AG08396 (cell line): ENCODE results near the gene PGAM5.
"Not testable (repeated sequence)": the region's sequence is repeated elsewhere in the genome, so short reads cannot be mapped to it uniquely, and the experiment has no call there.

ENCODE experiments used
- DNase-seq: peaks from one replicate; pipeline ENCODE4 v3.0.0; 2012; ENCODE audit warnings: low spot score, mixed read lengths

Gene PGAM5

GRCh38 chr12:132689227-132689626, 21.4 kb upstream of the PGAM5 start:
- DNase-seq, result no peak

- DNase-seq, result no peak
Measured at GRCh38 chr12:132690112-132690511, 20.5 kb upstream of the PGAM5 start.

- not testable (repeated sequence) for DNase-seq
Measured at GRCh38 chr12:132692030-132692429, 18.6 kb upstream of the PGAM5 start.

GRCh38 chr12:132694888-132695287, 15.8 kb upstream of the PGAM5 start:
- not testable (repeated sequence) for DNase-seq

- no peak for DNase-seq
Measured at GRCh38 chr12:132695431-132695830, 15.2 kb upstream of the PGAM5 start.

GRCh38 chr12:132698341-132698740, 12.3 kb upstream of the PGAM5 start:
- DNase-seq, result no peak

GRCh38 chr12:132700212-132700822, 10.3 kb upstream of the PGAM5 start:
- DNase-seq, result no peak

- DNase-seq, result no peak
Measured at GRCh38 chr12:132702640-132703039, 8.0 kb upstream of the PGAM5 start.

GRCh38 chr12:132703641-132704040, 7.0 kb upstream of the PGAM5 start:
- no peak for DNase-seq

GRCh38 chr12:132707241-132707640, 3.4 kb upstream of the PGAM5 start:
- no peak for DNase-seq

- DNase-seq, result no peak
Measured at GRCh38 chr12:132708150-132708549, 2.5 kb upstream of the PGAM5 start.

GRCh38 chr12:132710043-132710404, 618 bp upstream of the PGAM5 start:
- no peak for DNase-seq

- DNase-seq, result peak; percentile 62
Measured at GRCh38 chr12:132711080-132711843, 620 bp downstream of the PGAM5 start.

GRCh38 chr12:132713123-132713522, 2.5 kb downstream of the PGAM5 start:
- DNase-seq, result no peak

- no peak for DNase-seq
Measured at GRCh38 chr12:132715874-132716273, 5.2 kb downstream of the PGAM5 start.

- no peak for DNase-seq
Measured at GRCh38 chr12:132716356-132716755, 5.7 kb downstream of the PGAM5 start.

- no peak for DNase-seq
Measured at GRCh38 chr12:132717011-132717410, 6.4 kb downstream of the PGAM5 start.

GRCh38 chr12:132717531-132718387, 7.1 kb downstream of the PGAM5 start:
- DNase-seq, result no peak

- no peak for DNase-seq
Measured at GRCh38 chr12:132718644-132719043, 8.0 kb downstream of the PGAM5 start.

GRCh38 chr12:132719141-132719953, 8.7 kb downstream of the PGAM5 start:
- no peak for DNase-seq

GRCh38 chr12:132719954-132720324, 9.3 kb downstream of the PGAM5 start:
- no peak for DNase-seq
